ENCODE results near the gene CHIA.

The CHIA gene

DNA sequence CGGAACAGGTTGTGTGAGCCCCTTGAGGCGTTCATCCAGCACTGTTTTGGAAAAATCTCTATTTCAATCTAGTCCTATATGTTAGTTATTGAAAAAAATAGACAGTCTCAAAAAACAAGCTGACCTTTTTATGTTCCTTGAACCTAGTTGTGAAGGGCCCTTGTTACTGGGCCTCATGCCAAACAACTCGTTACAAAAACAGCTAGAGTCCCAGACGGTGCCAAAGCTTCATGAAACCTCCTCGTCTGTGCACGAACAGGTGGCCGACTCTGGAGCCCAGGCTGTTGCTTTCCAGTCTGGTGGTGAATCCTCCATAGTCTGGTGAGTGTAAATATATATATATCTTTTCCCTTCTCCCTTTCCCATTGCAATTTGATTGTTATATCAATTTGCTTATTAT lies at the start of gene CHIA:
CHIA (plus strand) TSS at position 222 of the 400 bp plus-strand sequence. CDS start 19,617 bp downstream, outside the sequence.
- no peak for DNase-seq

DNA sequence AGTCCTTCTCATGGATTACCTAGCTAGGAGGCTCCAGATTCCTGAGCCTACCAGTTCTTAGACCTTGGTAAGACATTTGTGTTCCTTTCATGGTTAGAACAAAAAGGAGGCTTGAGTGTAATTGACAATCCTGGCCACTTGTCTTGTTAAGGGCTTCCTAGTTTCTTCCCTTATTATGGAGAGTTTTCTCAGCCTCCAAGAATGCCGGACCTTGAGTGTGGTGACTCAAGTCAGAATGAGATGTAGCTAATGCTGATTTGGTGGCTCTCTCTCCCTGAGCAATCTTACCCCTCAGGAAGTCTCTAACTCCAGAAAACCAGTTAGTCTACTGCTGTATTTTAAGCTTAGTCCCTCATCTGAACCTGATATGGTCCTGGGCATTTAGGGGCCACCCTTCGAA lies 48.9 kb upstream of the CHIA start:
- no peak for DNase-seq

- DNase-seq: no peak
Measured at GRCh38 chr1:111242805-111243523, 47.7 kb upstream of the CHIA start.

DNA sequence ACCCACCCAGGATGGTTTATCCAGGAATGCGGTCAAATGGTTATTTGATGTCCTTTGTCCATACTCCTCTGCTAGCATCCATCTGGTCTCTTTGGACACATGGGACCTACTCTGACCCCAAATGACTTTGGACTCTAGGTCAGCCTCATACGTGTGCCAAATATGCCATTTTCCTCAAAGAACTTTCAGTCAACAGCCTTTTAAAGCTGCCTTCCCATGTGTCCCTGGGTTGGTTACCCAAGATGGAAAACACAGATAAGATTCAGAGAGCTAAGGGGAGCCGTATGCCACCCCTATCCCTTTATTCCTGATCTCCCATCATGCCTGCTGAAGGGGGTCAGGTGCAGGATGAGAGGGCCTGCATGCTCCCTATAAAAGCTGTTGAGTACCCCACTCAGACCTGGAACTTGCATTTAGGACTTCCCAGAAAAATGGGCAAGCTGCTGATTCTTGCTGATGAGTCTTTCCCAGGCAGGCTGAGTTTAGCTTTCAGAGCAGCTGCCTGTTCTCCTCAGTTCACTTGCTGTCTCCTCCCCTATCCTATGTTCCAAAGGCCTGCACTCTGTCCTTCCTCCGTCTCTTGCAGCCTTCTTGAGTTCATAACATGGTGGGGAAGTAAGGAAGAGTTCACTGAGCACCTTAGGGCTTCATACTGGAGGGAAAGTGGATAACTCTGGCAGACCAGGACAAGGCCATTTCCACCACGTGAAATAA lies 43.4 kb upstream of the CHIA start:
- DNase-seq: no peak

GRCh38 chr1:111249960-111250359 lies 40.7 kb upstream of the CHIA start:
- DNase-seq: no peak

DNA sequence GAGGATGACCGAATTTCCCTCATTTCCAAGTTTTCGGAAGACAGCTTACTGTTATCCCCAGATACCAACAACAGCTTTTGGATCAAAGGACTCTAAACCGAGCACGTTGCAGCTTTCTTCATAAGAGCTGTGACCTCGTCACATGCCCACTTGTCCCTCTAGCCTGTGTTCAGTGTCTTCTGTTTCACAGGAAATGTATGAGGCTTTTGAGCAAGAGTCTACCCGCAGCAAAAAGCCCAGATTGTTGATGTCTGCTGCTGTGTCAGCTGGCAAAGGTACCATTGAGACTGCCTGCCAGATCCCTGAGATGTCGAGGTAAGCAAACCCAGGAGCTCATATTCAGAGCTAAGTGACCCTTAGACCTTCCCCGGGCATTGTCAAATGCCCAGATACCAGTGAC lies 39.1 kb upstream of the CHIA start:
- no peak for DNase-seq

DNA sequence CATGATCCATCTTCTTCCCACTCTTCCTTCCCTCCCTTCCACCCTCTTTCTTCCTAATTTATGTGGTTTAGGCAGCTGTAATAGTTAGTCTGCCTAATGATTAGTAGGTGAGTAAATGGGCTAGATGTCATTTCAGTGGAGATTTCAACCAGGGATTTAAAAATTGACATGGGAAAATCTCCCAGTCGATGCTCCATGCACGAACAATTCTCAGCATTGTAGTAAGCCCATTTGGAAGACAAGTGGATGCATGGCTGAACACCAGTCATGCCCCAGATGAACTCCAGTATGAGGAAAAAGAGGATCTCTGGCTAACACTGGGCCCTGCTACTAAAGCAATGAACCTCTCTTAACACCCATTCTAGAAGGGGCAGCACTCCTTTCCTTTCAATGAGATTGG lies 37.9 kb upstream of the CHIA start:
- no peak for DNase-seq

DNA sequence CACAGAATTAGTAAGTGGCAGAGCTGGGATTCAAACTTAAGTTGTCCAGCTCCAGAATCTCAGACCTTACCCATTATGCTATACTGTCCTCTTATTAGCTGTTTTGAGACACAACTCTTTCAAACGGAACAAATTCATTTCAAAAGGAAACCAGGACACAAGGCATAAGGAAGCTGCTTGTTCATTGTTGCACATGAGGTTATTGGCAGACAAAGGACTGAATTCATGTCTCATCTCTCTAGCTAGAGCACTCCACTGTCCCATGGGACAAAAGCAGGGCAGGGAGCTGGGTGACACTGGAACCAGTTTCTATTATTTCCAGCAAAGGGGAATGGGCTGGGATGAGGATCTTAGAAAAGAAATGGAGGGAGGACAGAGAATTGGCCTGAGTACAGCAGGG lies 36.8 kb upstream of the CHIA start:
- no peak for DNase-seq

DNA sequence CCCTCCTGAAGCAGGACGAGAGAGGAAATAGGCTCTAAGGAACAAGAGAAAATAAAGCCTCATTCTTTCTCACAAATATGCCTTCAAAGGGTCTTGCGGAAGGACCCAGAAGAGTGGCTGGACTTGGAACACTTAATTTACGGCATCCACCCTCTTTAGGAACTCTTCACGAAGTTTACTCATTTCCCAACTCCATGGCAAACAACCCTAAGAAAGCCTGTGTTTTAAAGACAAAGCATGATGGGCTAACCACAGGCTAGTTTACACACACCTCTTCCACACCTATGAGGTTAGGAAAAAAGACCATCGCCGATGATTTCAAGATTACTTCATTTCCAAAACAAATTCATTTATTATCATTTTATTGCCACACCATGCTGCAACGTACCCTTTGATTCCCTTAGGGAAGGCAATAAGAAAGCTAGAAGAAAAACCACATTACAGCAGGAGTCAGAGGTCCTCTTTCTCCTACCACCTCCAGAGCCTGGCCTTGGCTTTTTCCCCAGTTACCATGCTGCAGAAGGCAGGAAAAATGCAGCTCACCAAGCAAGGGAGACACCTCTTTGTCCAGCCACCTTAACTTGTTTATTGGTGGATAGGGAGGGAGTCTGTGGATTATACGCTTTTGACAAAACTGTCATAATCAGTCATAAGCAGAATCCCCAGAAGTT lies 33.5 kb upstream of the CHIA start:
- no peak for DNase-seq

DNA sequence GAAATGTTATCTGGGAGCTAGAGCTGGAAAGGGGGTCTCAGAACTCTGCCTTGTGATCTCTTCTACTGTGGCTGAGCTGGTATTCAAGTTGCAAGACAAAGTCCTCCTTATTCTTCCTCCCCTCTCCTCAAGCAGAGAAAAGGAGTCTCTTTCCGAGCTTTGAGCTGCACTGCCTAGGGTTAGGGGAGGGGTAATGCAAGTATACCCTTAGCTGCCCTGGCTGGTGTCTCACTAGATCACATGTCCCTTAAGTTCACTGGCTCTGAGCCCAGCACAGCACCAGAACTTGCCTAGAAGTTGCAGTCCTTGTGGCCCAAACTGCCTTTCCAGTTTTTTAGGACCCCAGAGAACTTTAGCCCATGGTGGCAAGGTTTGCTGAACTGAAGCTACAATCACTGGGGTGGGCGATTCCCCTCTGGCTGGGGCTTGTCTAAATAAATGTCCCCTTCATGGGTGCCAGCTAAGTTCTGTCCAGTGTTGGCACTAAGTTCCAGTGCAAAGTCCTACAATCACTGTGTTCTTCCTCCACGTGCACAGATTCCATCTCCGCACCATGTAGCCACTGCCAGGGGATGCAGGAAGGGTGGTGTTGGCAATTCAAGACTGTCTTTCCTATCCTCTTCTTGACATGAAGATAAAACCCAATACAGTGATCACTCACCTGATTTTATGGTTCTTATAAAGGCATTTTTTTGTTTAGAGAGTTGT lies 22.7 kb upstream of the CHIA start:
- no peak for DNase-seq

- DNase-seq: no peak
Measured at GRCh38 chr1:111269825-111270406, 20.7 kb upstream of the CHIA start.

GRCh38 chr1:111270771-111271463 lies 19.7 kb upstream of the CHIA start:
- no peak for DNase-seq

GRCh38 chr1:111271464-111271801 lies 19.2 kb upstream of the CHIA start:
- DNase-seq: no peak

- no peak for DNase-seq
Measured at GRCh38 chr1:111272081-111272480, 18.6 kb upstream of the CHIA start.

DNA sequence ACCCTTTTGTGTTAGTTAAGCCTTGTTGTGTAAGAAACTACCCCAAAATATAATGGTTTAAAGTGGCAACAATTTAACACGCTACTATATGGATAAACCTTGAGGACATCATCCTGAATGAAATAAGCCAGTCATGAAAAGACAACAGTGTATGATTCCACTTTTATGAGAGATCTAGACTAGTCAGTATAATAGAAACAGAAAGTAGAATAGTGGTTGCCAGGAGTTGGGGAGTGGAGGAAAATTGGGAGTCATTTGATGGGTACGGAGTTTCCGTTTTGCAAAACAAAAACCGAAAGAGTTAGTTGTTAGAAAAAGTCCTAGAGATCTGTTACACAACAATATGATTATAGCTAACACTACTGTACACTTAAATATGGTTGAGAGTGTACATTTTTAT lies 16.0 kb upstream of the CHIA start:
- no peak for DNase-seq

DNA sequence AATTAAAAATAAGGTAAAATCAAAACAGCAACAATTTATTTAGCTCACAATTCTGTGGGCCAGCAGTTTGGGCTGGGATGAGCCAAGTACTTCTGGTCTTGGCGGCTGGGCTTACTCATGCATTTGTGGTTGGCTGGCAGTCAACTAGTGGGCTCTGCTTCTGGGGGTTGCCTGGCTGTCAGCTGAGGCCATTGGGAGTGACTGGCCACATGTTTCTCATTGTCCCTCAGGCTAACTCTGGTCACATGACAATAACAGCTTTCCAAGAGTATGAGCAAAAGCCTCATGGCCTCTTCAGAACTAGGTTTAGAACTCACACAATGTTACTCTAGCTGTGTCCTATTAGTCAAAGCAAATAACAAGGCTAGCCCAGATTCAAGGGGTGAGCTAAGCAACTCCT lies 15.6 kb upstream of the CHIA start:
- peak in 1 of 2 donors; percentile 10 for DNase-seq

DNA sequence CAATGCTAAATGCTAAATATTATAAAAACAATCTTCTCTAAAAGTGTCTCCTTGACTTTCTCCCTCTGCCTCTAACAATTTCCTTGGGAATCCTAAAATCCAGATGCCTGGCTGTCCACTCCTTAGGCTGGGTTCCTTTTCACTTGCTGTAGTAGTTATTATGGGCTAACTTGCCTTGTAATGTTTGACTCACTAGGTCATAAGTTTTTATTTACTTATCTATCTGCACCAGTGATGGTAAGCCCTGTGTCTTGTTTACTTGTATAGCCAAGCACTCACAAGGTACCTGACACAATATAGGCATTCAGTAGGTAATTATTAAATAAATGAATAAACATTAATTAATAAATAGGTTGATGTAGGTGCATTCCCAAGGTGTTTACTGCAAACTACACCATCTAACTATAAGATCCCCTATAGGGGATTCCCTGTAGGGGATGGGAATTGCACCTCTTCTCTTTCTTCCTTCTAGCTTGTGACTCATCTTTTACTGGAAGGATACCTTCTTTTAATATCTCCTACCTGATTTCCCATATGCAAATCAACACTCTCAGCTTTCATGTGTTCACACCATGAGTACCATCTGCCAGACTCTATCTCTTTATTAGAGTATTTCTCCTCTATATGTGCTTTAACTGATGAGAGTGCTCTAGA lies 14.7 kb upstream of the CHIA start:
- DNase-seq: no peak

DNA sequence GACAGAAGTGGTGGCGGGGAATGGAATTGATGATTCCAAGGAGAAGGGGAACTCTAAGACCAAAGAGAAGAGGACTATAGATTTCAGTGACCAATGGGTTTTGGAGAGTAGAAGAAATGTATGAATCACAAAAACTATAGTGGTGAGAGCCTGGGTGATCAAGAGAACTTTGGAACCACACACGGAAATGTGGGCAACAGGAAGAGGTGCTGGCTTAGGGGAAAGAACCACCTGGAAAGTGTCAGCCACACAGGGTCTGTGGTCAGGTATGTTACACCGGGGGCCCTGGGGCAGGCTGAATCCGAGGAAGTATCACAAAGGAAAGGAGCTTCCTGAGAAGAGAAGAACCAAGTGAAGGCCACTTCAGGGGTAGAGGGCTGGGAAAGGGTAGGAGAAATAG lies 11.5 kb upstream of the CHIA start:
- DNase-seq: no peak

DNA sequence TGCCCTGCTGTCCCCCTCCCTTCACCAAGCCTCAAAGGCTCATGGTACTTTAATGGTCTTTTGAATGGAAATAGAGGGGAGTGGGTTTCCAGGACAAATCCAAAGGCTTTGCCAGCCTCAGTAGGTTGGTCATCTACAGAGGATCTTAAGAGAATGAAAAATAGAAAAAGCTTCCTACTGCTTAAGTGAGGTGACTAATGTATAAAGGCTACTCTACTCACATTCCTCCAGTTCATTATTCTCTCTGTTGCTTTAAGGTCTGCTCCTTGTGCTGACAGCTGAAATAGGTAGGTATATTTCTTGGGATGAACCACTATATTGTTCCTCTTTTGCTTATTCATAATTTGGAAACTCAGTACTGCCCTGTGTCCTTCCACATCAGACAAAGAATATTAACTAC lies 10.4 kb upstream of the CHIA start:
- DNase-seq: no peak

- DNase-seq: no peak
Measured at GRCh38 chr1:111281411-111281810, 9.2 kb upstream of the CHIA start.

GRCh38 chr1:111283838-111284237 lies 6.8 kb upstream of the CHIA start:
- no peak for DNase-seq

DNA sequence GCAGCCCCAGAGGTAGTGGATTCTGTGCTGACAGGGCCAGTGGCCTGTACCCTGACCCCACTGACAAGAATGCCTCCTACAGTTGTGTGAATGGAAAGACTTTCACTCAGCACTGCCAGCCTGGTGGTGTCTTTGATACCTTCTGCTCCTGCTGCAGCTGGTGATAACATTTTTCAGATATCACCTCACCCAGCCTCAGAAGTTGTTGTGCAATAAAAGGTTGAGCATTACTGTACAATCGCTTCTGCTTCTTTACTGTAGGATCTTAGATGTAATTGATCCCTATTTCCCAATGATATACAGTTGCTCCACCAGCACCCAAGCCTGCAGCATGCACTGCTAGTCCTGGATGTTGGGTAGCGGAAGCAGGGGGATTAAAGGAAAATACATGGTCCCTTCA lies 4.8 kb upstream of the CHIA start:
- DNase-seq: no peak
